Caco-2 (cell line): Measurements from ENCODE around the gene TRPM2. TPM values are rescaled to one million over a fixed set of nuclear protein-coding genes. Genes with fewer than 3 reads are reported as not detected.

ENCODE experiments used
- BruUV-seq: library from RNA; stranded (reverse); fragments of 400-500 nt; replicated peaks from 2 replicates; lab custom pipeline; 2021; lab: Mats Ljungman, UMichigan
- CTCF ChIA-PET: fragments of 300-600 bp; sonication (Branson Sonifier 250); formaldehyde crosslinking; loops from one replicate; lab custom pipeline; 2022; ENCODE audit warnings: antibody characterized with exemption; lab: Charles Lee
- POLR2A ChIA-PET: fragments of 300-600 bp; sonication (Branson Sonifier 250); formaldehyde crosslinking; loops from one replicate; lab custom pipeline; 2022; ENCODE audit warnings: antibody characterized with exemption; lab: Charles Lee
- DNase-seq, 2 experiments: peaks; one replicate each; pipeline versions ENCODE4 v3.0.0 to v3.0.0-alpha.2; 2020 to 2022
- H3K27me3 ChIP-seq: replicated peaks from 2 replicates; pipeline ENCODE4 v1.6.0; 2011; ENCODE audit warnings: low read length; ENCODE audit not compliant: control insufficient read depth, insufficient read depth
- H3K36me3 ChIP-seq: 2 replicates; pipeline ENCODE4 v1.5.1; 2011; ENCODE audit warnings: low read length; ENCODE audit not compliant: control insufficient read depth, insufficient read depth
- H3K4me1 ChIP-seq: fragments of 250-450 bp; sonication (Bioruptor Pico); 2 replicates; pipeline ENCODE4 v1.5.1; 2020; ENCODE audit warnings: mild to moderate bottlenecking
- H3K4me3 ChIP-seq: 2 replicates; pipeline ENCODE4 v1.5.1; 2011; ENCODE audit warnings: low read depth, mild to moderate bottlenecking, control low read depth, low read length
- H3K9me3 ChIP-seq: fragments of 250-450 bp; sonication (Bioruptor Pico); 2 replicates; pipeline ENCODE4 v1.5.1; 2020; ENCODE audit warnings: mild to moderate bottlenecking, moderate library complexity
- H3K27ac Mint-ChIP-seq: one replicate; pipeline ENCODE4 v1.8.0; 2022; ENCODE audit warnings: mixed read lengths; ENCODE audit not compliant: unreplicated experiment
- H3K27me3 Mint-ChIP-seq: one replicate; pipeline ENCODE4 v1.8.0; 2022; ENCODE audit warnings: mixed read lengths; ENCODE audit not compliant: insufficient read depth, unreplicated experiment
- H3K36me3 Mint-ChIP-seq: one replicate; pipeline ENCODE4 v1.8.0; 2022; ENCODE audit warnings: mild to moderate bottlenecking, mixed read lengths; ENCODE audit not compliant: insufficient read depth, unreplicated experiment
- H3K4me1 Mint-ChIP-seq: one replicate; pipeline ENCODE4 v1.8.0; 2022; ENCODE audit warnings: low read depth, mixed read lengths; ENCODE audit not compliant: unreplicated experiment
- H3K4me3 Mint-ChIP-seq: one replicate; pipeline ENCODE4 v1.8.0; 2022; ENCODE audit warnings: mild to moderate bottlenecking, moderate library complexity, mixed read lengths; ENCODE audit not compliant: unreplicated experiment
- H3K9me3 Mint-ChIP-seq: one replicate; pipeline ENCODE4 v1.8.0; 2022; ENCODE audit warnings: mixed read lengths; ENCODE audit not compliant: unreplicated experiment
- intact Hi-C: fragments of 100-400 bp; cut with micrococcal nuclease; formaldehyde crosslinking; loops from one replicate; pipeline ENCODE4 v1.10.0; 2022; ENCODE audit not compliant: unreplicated experiment
- total RNA-seq: library from RNA; stranded (reverse); gene quantifications from 2 replicates; pipeline ENCODE4 v1.2.3, GENCODE V29; 2022
- TF ChIP-seq, protein P1 (sequence below), 2 experiments: fragments of 200-600 bp in 1 of 2; IDR thresholded peaks; 1 replicate in 1 of 2; 2 replicates in 1 of 2; pipeline versions ENCODE4 v1.5.1 to v1.8.0; 2011 to 2022; ENCODE audit warnings: antibody characterized with exemption in 1 of 2, control low read depth in 1 of 2, inconsistent platforms in 1 of 2, low read depth in 1 of 2, low read length in 1 of 2, mild to moderate bottlenecking in 1 of 2, moderate library complexity in 1 of 2; ENCODE audit not compliant: insufficient read depth in 1 of 2, severe bottlenecking in 1 of 2, unreplicated experiment in 1 of 2

The TRPM2 gene
- total RNA-seq, 1 experiment from 2014 or later: 0.20 TPM

GRCh38 chr21:44356636-44357035 lies 3.2 kb downstream of the TRPM2 start:
- H3K4me3 Mint-ChIP-seq: no peak overlapping the region
- ChIA-PET POLR2A (no interaction called here), CTCF (no interaction called here)
- no peaks in the 10 kb centered on the region for H3K27me3 Mint-ChIP-seq
- H3K9me3 Mint-ChIP-seq: no peaks in the 10 kb centered on the region
- no peaks in the 10 kb centered on the region for H3K4me1 Mint-ChIP-seq
- Histone ChIP-seq H3K27me3 (no peaks in the 10 kb centered on the region), H3K4me1 (no peaks in the 10 kb centered on the region), H3K4me3 (no peak overlapping the region), H3K36me3 (no peaks in the 10 kb centered on the region), H3K9me3 (no peaks in the 10 kb centered on the region)
- H3K36me3 Mint-ChIP-seq: no peaks in the 10 kb centered on the region
- H3K27ac Mint-ChIP-seq: no peak overlapping the region
- BruUV-seq: no TSS peak
- no peak for DNase-seq
- intact Hi-C loops: no loop called here
- TF ChIP-seq, protein P1, sequence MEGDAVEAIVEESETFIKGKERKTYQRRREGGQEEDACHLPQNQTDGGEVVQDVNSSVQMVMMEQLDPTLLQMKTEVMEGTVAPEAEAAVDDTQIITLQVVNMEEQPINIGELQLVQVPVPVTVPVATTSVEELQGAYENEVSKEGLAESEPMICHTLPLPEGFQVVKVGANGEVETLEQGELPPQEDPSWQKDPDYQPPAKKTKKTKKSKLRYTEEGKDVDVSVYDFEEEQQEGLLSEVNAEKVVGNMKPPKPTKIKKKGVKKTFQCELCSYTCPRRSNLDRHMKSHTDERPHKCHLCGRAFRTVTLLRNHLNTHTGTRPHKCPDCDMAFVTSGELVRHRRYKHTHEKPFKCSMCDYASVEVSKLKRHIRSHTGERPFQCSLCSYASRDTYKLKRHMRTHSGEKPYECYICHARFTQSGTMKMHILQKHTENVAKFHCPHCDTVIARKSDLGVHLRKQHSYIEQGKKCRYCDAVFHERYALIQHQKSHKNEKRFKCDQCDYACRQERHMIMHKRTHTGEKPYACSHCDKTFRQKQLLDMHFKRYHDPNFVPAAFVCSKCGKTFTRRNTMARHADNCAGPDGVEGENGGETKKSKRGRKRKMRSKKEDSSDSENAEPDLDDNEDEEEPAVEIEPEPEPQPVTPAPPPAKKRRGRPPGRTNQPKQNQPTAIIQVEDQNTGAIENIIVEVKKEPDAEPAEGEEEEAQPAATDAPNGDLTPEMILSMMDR (IDR thresholded peaks at IDR 0.05; ENCODE audit: insufficient read depth in 1 of 2, low read depth in 1 of 2, low read length in 1 of 2, severe bottlenecking in 1 of 2, unreplicated experiment in 1 of 2): no peak

- Mint-ChIP-seq H3K27me3 (no peaks in the 10 kb centered on the region), H3K4me3 (no peak overlapping the region), H3K9me3 (no peaks in the 10 kb centered on the region), H3K4me1 (no peaks in the 10 kb centered on the region), H3K27ac (no peak overlapping the region), H3K36me3 (no peaks in the 10 kb centered on the region)
- POLR2A ChIA-PET: no interaction called here
- TF ChIP-seq, protein P1 (IDR thresholded peaks at IDR 0.05; ENCODE audit: insufficient read depth in 1 of 2, low read depth in 1 of 2, low read length in 1 of 2, severe bottlenecking in 1 of 2, unreplicated experiment in 1 of 2): no peak
- H3K4me1 ChIP-seq: no peaks in the 10 kb centered on the region
- BruUV-seq: no TSS peak
- CTCF ChIA-PET: no interaction called here
- no peak for DNase-seq
- H3K27me3 ChIP-seq: no peaks in the 10 kb centered on the region
- H3K36me3 ChIP-seq: no peaks in the 10 kb centered on the region
- intact Hi-C loops: no loop called here
- H3K9me3 ChIP-seq: no peaks in the 10 kb centered on the region
- no peak overlapping the region for H3K4me3 ChIP-seq
These were observed 3.8 kb downstream of the TRPM2 start for GRCh38 chr21:44357064-44357837.

DNA sequence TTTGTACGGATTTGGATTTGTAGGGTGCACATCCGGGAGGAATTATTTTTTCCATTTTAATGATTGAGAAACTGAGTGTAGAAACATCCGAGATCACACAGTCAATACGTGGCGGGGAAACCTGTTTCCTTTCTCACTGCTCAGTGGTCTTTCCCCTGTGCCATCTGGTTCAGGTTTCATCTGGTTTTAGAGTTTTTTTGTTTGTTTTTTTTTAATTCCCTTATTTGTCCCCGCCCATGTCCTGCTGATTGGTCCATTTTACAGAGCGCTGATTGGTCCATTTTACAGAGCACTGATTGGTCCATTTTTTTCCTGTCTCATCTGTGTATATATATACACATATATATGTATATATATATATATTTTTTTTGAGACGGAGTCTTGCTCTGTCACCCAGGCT lies 6.0 kb downstream of the TRPM2 start:
- H3K9me3 ChIP-seq: peaks cover 4% of the 10 kb centered on the region; the same call in 1 of the 2 replicates
- H3K36me3 Mint-ChIP-seq: no peaks in the 10 kb centered on the region
- intact Hi-C loops: no loop called here
- H3K4me3 ChIP-seq: no peak overlapping the region
- TF ChIP-seq, protein P1 (IDR thresholded peaks at IDR 0.05; ENCODE audit: insufficient read depth in 1 of 2, low read depth in 1 of 2, low read length in 1 of 2, severe bottlenecking in 1 of 2, unreplicated experiment in 1 of 2): no peak
- H3K4me1 Mint-ChIP-seq: no peaks in the 10 kb centered on the region
- no peaks in the 10 kb centered on the region for H3K27me3 ChIP-seq
- H3K4me3 Mint-ChIP-seq: no peak overlapping the region
- H3K27ac Mint-ChIP-seq: no peak overlapping the region
- ChIA-PET POLR2A (no interaction called here), CTCF (interaction anchor here (0.6 kb wide), 1 partner anchor 377 kb away, joined by 4 read pairs; no protein-coding TSS in a partner anchor)
- H3K4me1 ChIP-seq: no peaks in the 10 kb centered on the region
- H3K9me3 Mint-ChIP-seq: no peaks in the 10 kb centered on the region
- no peaks in the 10 kb centered on the region for H3K36me3 ChIP-seq
- H3K27me3 Mint-ChIP-seq: no peaks in the 10 kb centered on the region
- no peak for DNase-seq
- BruUV-seq: no TSS peak
